ENCODE results near the gene TCF23. TPM values are rescaled to one million over a fixed set of nuclear protein-coding genes. Genes with fewer than 3 reads are reported as not detected.

TCF23 gene
- total and polyA plus RNA-seq, 2 of the 8 experiments (the other 6 are each of a cell fraction or from before 2014, with no cell fraction given), result 0.02 TPM; not detected in 1

- Histone ChIP-seq H3K79me1 (ENCODE audit: low read depth, low read length) (no peaks in the 10 kb centered on the region), H4K5ac (ENCODE audit: insufficient read length, low read depth, low read length) (no peak overlapping the region), H3K27ac (ENCODE audit: low read depth, low read length) (no peak overlapping the region), H4K91ac (replicated peaks; ENCODE audit: insufficient read length, low read length) (no peak overlapping the region), H2AK5ac (ENCODE audit: low read depth, low read length) (no peak overlapping the region), H2BK5ac (ENCODE audit: low read depth, low read length) (no peak overlapping the region), H3K4me2 (ENCODE audit: insufficient read depth in 1 of 2, low read depth in 2 of 2, low read length in 2 of 2) (no peak overlapping the region), H3K4ac (replicated peaks; ENCODE audit: insufficient read length, low read depth, low read length) (no peak overlapping the region), H3K18ac (ENCODE audit: extremely low read depth, low read length) (no peak overlapping the region), H3K9ac (replicated peaks in 1 of 4; ENCODE audit: extremely low read depth in 1 of 4, low read depth in 3 of 4, low read length in 3 of 4) (no peak overlapping the region), H3K23me2 (ENCODE audit: low read depth, low read length) (peaks cover 10% of the 10 kb centered on the region), H3K56ac (replicated peaks; ENCODE audit: insufficient read length, low read depth, low read length) (no peak overlapping the region), H3K4me1 (replicated peaks in 1 of 4; ENCODE audit: control insufficient read depth in 3 of 4, insufficient read depth in 4 of 4, low read length in 3 of 4) (peaks cover 0 to 10% (median 6%) of the 10 kb centered on the region in 4 experiments; a peak in 5 of 7 replicates), H2BK120ac (replicated peaks; ENCODE audit: low read depth, low read length) (no peak overlapping the region), H3K27me3 (replicated peaks in 1 of 4; ENCODE audit: control insufficient read depth in 3 of 4, extremely low read depth in 1 of 4, insufficient read depth in 3 of 4, low read length in 3 of 4) (peaks cover 6 to 32% (median 25%) of the 10 kb centered on the region in 4 experiments; a peak in 6 of 7 replicates), H2AFZ (ENCODE audit: low read length) (no peak overlapping the region), H3K14ac (ENCODE audit: insufficient read length) (no peak overlapping the region), H2BK12ac (ENCODE audit: low read depth, low read length) (no peak overlapping the region), H3K9me3 (ENCODE audit: insufficient read depth in 2 of 2, low read depth in 1 of 2, low read length in 1 of 2) (no peaks in the 10 kb centered on the region), H3K4me3 (ENCODE audit: extremely low read depth in 1 of 4, insufficient read depth in 2 of 4, low read depth in 3 of 4, low read length in 4 of 4) (no peak overlapping the region), H2BK20ac (ENCODE audit: low read length) (no peak overlapping the region), H3K79me2 (ENCODE audit: control insufficient read depth in 1 of 2, insufficient read depth in 2 of 2, low read length in 2 of 2) (no peaks in the 10 kb centered on the region), H4K20me1 (replicated peaks in 1 of 2; ENCODE audit: control insufficient read depth in 1 of 2, insufficient read depth in 2 of 2, low read length in 2 of 2) (no peaks in the 10 kb centered on the region), H4K8ac (ENCODE audit: extremely low read depth, insufficient read depth, low read length) (no peak overlapping the region), H3K23ac (ENCODE audit: insufficient read length) (no peak overlapping the region), H2BK15ac (ENCODE audit: low read length) (no peak overlapping the region), H3K36me3 (ENCODE audit: control insufficient read depth in 2 of 4, insufficient read depth in 4 of 4, low read length in 3 of 4) (no peaks in the 10 kb centered on the region)
- DNase-seq (ENCODE audit: low read depth in 1 of 2, low spot score in 2 of 2) (no peak), FAIRE-seq (no peak)
- ChIA-PET CTCF (ENCODE audit: partially characterized antibody) (interaction anchor here (1.3 to 9.5 kb wide), 4 partner anchors 15 to 154 kb away, joined by 3 to 120 read pairs (median 5); partner anchors contain the start of gene PREB), POLR2A (ENCODE audit: partially characterized antibody) (interaction anchor here (1.2 to 3.8 kb wide), 2 partner anchors 9 to 90 kb away, joined by 3 to 11 read pairs; partner anchors contain the start of gene ABHD1)
- 70% methylated on average over 2 of the region's 2 CpGs; no CpG with 5 or more reads in 1 of the 2 experiments for WGBS, 2 experiments (ENCODE audit: extremely low coverage in 1 of 2, insufficient coverage in 1 of 2, insufficient read length in 1 of 2, insufficient replicate concordance in 2 of 2, low coverage in 1 of 2, low lambda C conversion rate in 2 of 2, missing lambda C conversion rate in 1 of 2)
- TF ChIP-seq MAX (IDR thresholded peaks at IDR 0.05) (no peak), KDM5A (IDR thresholded peaks at IDR 0.05; ENCODE audit: low read length) (no peak), SRF (IDR thresholded peaks at IDR 0.05; ENCODE audit: low read depth, low read length) (no peak), EZH2 (IDR thresholded peaks at IDR 0.05; ENCODE audit: low read depth, low read length, severe bottlenecking) (no peak), ATF3 (IDR thresholded peaks at IDR 0.05; ENCODE audit: insufficient read depth, low read depth, low read length) (no peak), CHD1 (IDR thresholded peaks at IDR 0.05; ENCODE audit: low read depth, low read length) (no peak), TAF1 (IDR thresholded peaks at IDR 0.05; ENCODE audit: low read depth, low read length) (no peak), TBP (IDR thresholded peaks at IDR 0.05; ENCODE audit: low read depth, low read length) (no peak), CREB1 (IDR thresholded peaks at IDR 0.05) (no peak), TEAD4 (IDR thresholded peaks at IDR 0.05; ENCODE audit: low read depth, low read length) (no peak), RAD21 (IDR thresholded peaks at IDR 0.05 in 1 of 2, conservative IDR thresholded peaks at IDR 0.05 in 1 of 2; ENCODE audit: low read depth in 2 of 2, low read length in 2 of 2) (no peak), RBBP5 (IDR thresholded peaks at IDR 0.05; ENCODE audit: borderline replicate concordance, low read depth, low read length) (no peak), POU5F1 (IDR thresholded peaks at IDR 0.05; ENCODE audit: low read depth, low read length) (no peak)
Measured at GRCh38 chr2:27115519-27115918, 33.3 kb upstream of the TCF23 start.
